Tibial nerve (tissue), 4 donors: ENCODE data around the gene FARP1.

Experiments used
- EP300 ChIP-seq, 2 donors: sonication (generic); formaldehyde crosslinking; IDR thresholded peaks; one replicate each; pipeline ENCODE4 v1.6.1; 2017; ENCODE audit warnings: antibody characterized with exemption in 2 of 2, mild to moderate bottlenecking in 1 of 2
- POLR2A ChIP-seq, 2 donors: fragments of 450-650 bp; IDR thresholded peaks; one replicate each; pipeline ENCODE4 v1.6.1; 2017; ENCODE audit warnings: antibody characterized with exemption in 2 of 2, mild to moderate bottlenecking in 2 of 2, moderate library complexity in 2 of 2
- TF ChIP-seq, protein P1 (sequence below), 5 experiments: fragments of 200-600 bp in 3 of 5; fragments of 450-650 bp in 2 of 5; sonication (generic) in 3 of 5; IDR thresholded peaks; one replicate each; pipeline ENCODE4 v1.5.1; 2016 to 2019; ENCODE audit warnings: antibody characterized with exemption in 5 of 5, mild to moderate bottlenecking in 3 of 5, moderate library complexity in 2 of 5

DNA sequence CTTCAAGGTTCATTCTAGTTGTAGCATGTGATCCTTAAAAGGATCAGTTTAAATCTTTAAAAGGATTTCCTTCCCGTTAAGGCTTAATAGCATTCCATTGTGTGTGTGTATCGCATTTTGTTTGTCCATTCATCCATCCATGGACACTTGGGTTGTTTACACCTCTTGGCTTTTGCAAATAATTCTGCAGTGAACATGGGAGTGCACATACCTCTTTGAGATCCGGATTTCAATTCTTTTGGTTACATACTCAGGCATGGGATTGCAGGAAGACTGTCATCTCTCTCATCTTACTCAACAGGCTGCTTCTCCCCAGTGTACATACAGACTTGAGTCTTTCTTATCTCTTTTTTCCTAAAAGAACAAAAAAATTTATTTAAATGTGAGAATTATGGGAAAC lies 32.9 kb downstream of the FARP1 start:
- TF ChIP-seq, protein P1, sequence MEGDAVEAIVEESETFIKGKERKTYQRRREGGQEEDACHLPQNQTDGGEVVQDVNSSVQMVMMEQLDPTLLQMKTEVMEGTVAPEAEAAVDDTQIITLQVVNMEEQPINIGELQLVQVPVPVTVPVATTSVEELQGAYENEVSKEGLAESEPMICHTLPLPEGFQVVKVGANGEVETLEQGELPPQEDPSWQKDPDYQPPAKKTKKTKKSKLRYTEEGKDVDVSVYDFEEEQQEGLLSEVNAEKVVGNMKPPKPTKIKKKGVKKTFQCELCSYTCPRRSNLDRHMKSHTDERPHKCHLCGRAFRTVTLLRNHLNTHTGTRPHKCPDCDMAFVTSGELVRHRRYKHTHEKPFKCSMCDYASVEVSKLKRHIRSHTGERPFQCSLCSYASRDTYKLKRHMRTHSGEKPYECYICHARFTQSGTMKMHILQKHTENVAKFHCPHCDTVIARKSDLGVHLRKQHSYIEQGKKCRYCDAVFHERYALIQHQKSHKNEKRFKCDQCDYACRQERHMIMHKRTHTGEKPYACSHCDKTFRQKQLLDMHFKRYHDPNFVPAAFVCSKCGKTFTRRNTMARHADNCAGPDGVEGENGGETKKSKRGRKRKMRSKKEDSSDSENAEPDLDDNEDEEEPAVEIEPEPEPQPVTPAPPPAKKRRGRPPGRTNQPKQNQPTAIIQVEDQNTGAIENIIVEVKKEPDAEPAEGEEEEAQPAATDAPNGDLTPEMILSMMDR (IDR thresholded peaks at IDR 0.05) = no peak
- TF ChIP-seq POLR2A (IDR thresholded peaks at IDR 0.05) (no peak), EP300 (IDR thresholded peaks at IDR 0.05) (no peak)
